Medulla oblongata (tissue), 1 donor: ENCODE results near the gene FHIP1A.
A peak's percentile ranks its signal among the peaks of the same experiment; 100 is the strongest.
"Not testable (repeated sequence)": the region's sequence is repeated elsewhere in the genome, so short reads cannot be mapped to it uniquely, and the experiment has no call there.

Experiments
- DNase-seq: peaks from one replicate; pipeline ENCODE4 v3.0.0-alpha.2; 2015; ENCODE audit errors: extremely low spot score

FHIP1A gene

GRCh38 chr4:151408630-151409469, at the start of gene FHIP1A:
Gene FHIP1A, plus strand, starts transcription at chr4:151409176. Its CDS starts 157,084 bp downstream, at chr4:151566260.
- peak; percentile 15 for DNase-seq

GRCh38 chr4:151359576-151359975, 49.4 kb upstream of the FHIP1A start:
- peak; percentile 30 for DNase-seq

GRCh38 chr4:151361126-151361525, 47.9 kb upstream of the FHIP1A start:
- no peak for DNase-seq

- no peak for DNase-seq
These were observed 47.0 kb upstream of the FHIP1A start for GRCh38 chr4:151361966-151362365.

GRCh38 chr4:151362404-151363164, 46.4 kb upstream of the FHIP1A start:
- DNase-seq: peak; percentile 93

- no peak for DNase-seq
These were observed 32.4 kb upstream of the FHIP1A start for GRCh38 chr4:151376540-151376939.

GRCh38 chr4:151389311-151389710, 19.7 kb upstream of the FHIP1A start:
- no peak for DNase-seq

GRCh38 chr4:151389799-151390198, 19.2 kb upstream of the FHIP1A start:
- not testable (repeated sequence) for DNase-seq

- no peak for DNase-seq
These were observed 13.1 kb upstream of the FHIP1A start for GRCh38 chr4:151395873-151396272.

GRCh38 chr4:151400343-151400742, 8.6 kb upstream of the FHIP1A start:
- no peak for DNase-seq

GRCh38 chr4:151401739-151402138, 7.2 kb upstream of the FHIP1A start:
- no peak for DNase-seq

- DNase-seq: no peak
These were observed 6.7 kb upstream of the FHIP1A start for GRCh38 chr4:151402145-151402865.

GRCh38 chr4:151403656-151404055, 5.3 kb upstream of the FHIP1A start:
- peak; percentile 67 for DNase-seq

GRCh38 chr4:151404802-151405201, 4.2 kb upstream of the FHIP1A start:
- not testable (repeated sequence) for DNase-seq

- DNase-seq: no peak
These were observed 2.0 kb upstream of the FHIP1A start for GRCh38 chr4:151407018-151407417.

GRCh38 chr4:151407466-151408379, 1.3 kb upstream of the FHIP1A start:
- peak; percentile 63 for DNase-seq

- no peak for DNase-seq
These were observed 671 bp upstream of the FHIP1A start for GRCh38 chr4:151408380-151408629.

GRCh38 chr4:151409470-151410313, 716 bp downstream of the FHIP1A start:
- no peak for DNase-seq

- DNase-seq: no peak
These were observed 7.0 kb downstream of the FHIP1A start for GRCh38 chr4:151415978-151416377.

GRCh38 chr4:151417164-151417571, 8.2 kb downstream of the FHIP1A start:
- no peak for DNase-seq
